Endodermal cell (in vitro differentiated cells): ENCODE results near the gene ANKS1B. TPM values are rescaled to one million over a fixed set of nuclear protein-coding genes. Genes with fewer than 3 reads are reported as not detected.

ENCODE experiments used
- DNase-seq: peaks from one replicate; pipeline ENCODE4 v3.0.0-alpha.2; 2017
- H3K27ac ChIP-seq: 2 replicates; pipeline ENCODE4 v1.5.1; 2013; ENCODE audit warnings: mild to moderate bottlenecking, low read depth, low read length, moderate library complexity
- H3K27me3 ChIP-seq: 2 replicates; pipeline ENCODE4 v1.6.1; 2013; ENCODE audit warnings: mild to moderate bottlenecking, low read length, moderate library complexity; ENCODE audit not compliant: insufficient read depth, control insufficient read depth, poor library complexity, severe bottlenecking
- H3K36me3 ChIP-seq: 2 replicates; pipeline ENCODE4 v1.7.0; 2013; ENCODE audit warnings: mild to moderate bottlenecking, low read length, moderate library complexity; ENCODE audit not compliant: control insufficient read depth, insufficient read depth
- H3K4me1 ChIP-seq: one replicate; pipeline ENCODE4 v1.7.0; 2013; ENCODE audit warnings: low read length; ENCODE audit not compliant: control insufficient read depth, insufficient read depth
- H3K4me3 ChIP-seq: 2 replicates; pipeline ENCODE4 v1.5.1; 2013; ENCODE audit warnings: mild to moderate bottlenecking, low read length, moderate library complexity
- H3K9ac ChIP-seq: 2 replicates; pipeline ENCODE4 v1.6.1; 2013; ENCODE audit warnings: mild to moderate bottlenecking, low read length, moderate library complexity; ENCODE audit not compliant: poor library complexity, severe bottlenecking; ENCODE audit errors: extremely low read depth
- H3K9me3 ChIP-seq: 2 replicates; pipeline ENCODE4 v1.6.1; 2013; ENCODE audit warnings: mild to moderate bottlenecking, low read length, moderate library complexity; ENCODE audit not compliant: control insufficient read depth
- H3K27ac Mint-ChIP-seq: 2 replicates; pipeline ENCODE4 v1.8.0; 2020; ENCODE audit warnings: mixed read lengths
- H3K27me3 Mint-ChIP-seq: 2 replicates; pipeline ENCODE4 v1.8.0; 2021; ENCODE audit warnings: mild to moderate bottlenecking, mixed read lengths; ENCODE audit not compliant: insufficient read depth
- H3K36me3 Mint-ChIP-seq: 2 replicates; pipeline ENCODE4 v1.8.0; 2020; ENCODE audit warnings: low read depth, mixed read lengths
- H3K4me1 Mint-ChIP-seq: 2 replicates; pipeline ENCODE4 v1.8.0; 2020; ENCODE audit warnings: mixed read lengths
- H3K4me3 Mint-ChIP-seq: 2 replicates; pipeline ENCODE4 v1.8.0; 2020; ENCODE audit warnings: mild to moderate bottlenecking, moderate library complexity, mixed read lengths
- H3K9me3 Mint-ChIP-seq: 2 replicates; pipeline ENCODE4 v1.8.0; 2020; ENCODE audit warnings: mild to moderate bottlenecking, mixed read lengths
- WGBS, 2 experiments: methylation state at CpG; one replicate each; pipeline versions ENCODE4 v1.1.5 to v1.1.7; 2013; ENCODE audit warnings: missing lambda C conversion rate in 2 of 2, mixed read lengths in 1 of 2; ENCODE audit not compliant: insufficient coverage in 1 of 2, insufficient read length in 1 of 2; 5-methylcytosine and 5-hydroxymethylcytosine counted together
- total RNA-seq, 2 donors: library from RNA; stranded (reverse); fragmentation: NEBNext Ultra II Directional in 1 of 2; extraction: Animal tissue kit (Norgen Biotek cat#: 25700) in 1 of 2; gene quantifications; 2 replicates in 1 of 2; 3 replicates in 1 of 2; pipeline ENCODE4 v1.2.1, GENCODE V29; 2021
- TF ChIP-seq, protein P1 (sequence below): fragments of 200-600 bp; sonication (generic); conservative IDR thresholded peaks from 2 replicates; pipeline ENCODE4 v1.5.0; 2021; ENCODE audit warnings: antibody characterized with exemption, mild to moderate bottlenecking

ANKS1B gene
- total RNA-seq, 2 donors from 2014 or later, result 28.5 to 65.8 TPM

DNA sequence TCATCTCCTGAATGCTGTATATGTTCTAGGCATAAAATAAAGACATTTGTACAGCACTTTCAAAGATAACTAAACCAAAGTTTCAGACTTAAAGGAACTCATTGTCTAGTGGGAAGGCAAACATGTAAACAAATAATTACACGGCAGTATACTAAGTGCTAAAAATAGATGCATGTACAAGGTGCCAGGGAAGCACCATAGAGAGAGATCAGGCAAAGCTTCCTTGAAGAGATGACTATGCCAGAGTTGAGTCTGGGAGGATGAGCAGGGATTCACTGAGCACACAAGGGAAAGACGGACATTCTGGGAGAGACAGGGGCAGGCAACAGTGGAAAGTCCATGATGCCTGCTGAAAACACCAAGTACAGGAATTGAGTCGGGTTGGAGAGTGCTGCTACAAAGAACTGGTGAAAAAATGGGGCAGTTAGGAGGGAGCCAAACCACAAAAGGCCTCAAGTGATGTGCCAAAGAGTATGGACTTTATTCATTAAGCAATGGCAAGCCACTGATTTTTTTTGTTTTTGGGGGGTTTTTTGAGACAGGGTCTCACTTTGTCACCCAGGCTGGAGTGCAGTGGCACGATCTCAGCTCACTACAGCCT is 26.8 kb downstream of the ANKS1B start:
- no peaks in the 10 kb centered on the region for H3K36me3 ChIP-seq
- H3K4me3 ChIP-seq, result no peak overlapping the region
- TF ChIP-seq, protein P1, sequence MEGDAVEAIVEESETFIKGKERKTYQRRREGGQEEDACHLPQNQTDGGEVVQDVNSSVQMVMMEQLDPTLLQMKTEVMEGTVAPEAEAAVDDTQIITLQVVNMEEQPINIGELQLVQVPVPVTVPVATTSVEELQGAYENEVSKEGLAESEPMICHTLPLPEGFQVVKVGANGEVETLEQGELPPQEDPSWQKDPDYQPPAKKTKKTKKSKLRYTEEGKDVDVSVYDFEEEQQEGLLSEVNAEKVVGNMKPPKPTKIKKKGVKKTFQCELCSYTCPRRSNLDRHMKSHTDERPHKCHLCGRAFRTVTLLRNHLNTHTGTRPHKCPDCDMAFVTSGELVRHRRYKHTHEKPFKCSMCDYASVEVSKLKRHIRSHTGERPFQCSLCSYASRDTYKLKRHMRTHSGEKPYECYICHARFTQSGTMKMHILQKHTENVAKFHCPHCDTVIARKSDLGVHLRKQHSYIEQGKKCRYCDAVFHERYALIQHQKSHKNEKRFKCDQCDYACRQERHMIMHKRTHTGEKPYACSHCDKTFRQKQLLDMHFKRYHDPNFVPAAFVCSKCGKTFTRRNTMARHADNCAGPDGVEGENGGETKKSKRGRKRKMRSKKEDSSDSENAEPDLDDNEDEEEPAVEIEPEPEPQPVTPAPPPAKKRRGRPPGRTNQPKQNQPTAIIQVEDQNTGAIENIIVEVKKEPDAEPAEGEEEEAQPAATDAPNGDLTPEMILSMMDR, result no peak
- H3K27ac Mint-ChIP-seq, result no peak overlapping the region
- no peaks in the 10 kb centered on the region for H3K27me3 ChIP-seq
- 75 to 79% methylated on average over 3 to 4 of the region's 4 CpGs for WGBS, 2 experiments
- no peak overlapping the region for H3K4me3 Mint-ChIP-seq
- no peak overlapping the region for H3K9ac ChIP-seq
- no peaks in the 10 kb centered on the region for H3K9me3 ChIP-seq
- H3K4me1 ChIP-seq, result peaks cover 5% of the 10 kb centered on the region
- peaks cover 8% of the 10 kb centered on the region for H3K4me1 Mint-ChIP-seq
- H3K36me3 Mint-ChIP-seq, result no peaks in the 10 kb centered on the region
- no peak for DNase-seq
- no peaks in the 10 kb centered on the region for H3K9me3 Mint-ChIP-seq
- H3K27me3 Mint-ChIP-seq, result no peaks in the 10 kb centered on the region
- no peak overlapping the region for H3K27ac ChIP-seq

DNA sequence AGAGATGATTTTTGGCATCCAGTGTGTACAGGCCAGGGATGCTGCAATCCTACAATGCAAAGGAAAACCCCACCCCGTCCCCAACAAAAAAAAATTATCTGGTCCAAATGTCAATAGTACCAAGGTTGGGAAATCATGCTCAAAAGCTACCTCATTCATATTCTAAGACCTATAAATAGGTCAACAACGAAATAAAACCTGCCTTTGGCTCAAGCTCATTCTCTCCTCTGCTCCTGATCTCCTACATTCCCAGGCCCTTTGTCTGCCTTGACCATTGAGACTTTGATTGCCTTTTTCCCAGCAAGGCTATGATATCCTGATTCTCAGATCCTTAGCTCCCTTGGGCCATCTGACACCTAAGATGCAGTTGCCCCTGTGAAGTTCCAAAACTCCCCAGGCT is 30.0 kb downstream of the ANKS1B start:
- WGBS, 2 experiments, result 80 to 85% methylated on average over 1 to 2 of the region's 2 CpGs

DNA sequence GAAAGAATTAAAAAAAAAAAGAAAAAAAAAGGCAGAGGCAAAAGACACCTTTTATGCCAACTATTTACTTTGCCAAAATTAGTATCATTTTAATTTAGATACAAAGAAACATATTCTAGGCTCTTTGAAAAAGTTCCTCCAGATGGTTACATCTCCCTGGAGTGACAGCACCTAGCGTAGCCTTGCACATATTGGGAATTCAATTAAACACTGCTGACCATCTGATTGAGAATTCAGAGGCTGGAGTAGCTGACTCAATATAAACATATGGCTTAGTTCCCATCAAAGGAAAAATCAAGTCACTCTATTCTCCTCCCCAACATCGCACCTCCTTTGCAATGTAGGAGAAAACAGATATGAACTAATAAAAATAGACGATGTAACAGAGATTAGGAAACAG is 36.4 kb downstream of the ANKS1B start:
- Mint-ChIP-seq H3K27ac (no peak overlapping the region), H3K36me3 (no peaks in the 10 kb centered on the region), H3K4me1 (peaks cover 5% of the 10 kb centered on the region), H3K4me3 (no peak overlapping the region), H3K27me3 (no peaks in the 10 kb centered on the region), H3K9me3 (no peaks in the 10 kb centered on the region)
- no peaks in the 10 kb centered on the region for H3K27me3 ChIP-seq
- H3K4me1 ChIP-seq, result no peaks in the 10 kb centered on the region
- H3K9ac ChIP-seq, result no peak overlapping the region
- TF ChIP-seq, protein P1, result no peak
- no peak for DNase-seq
- no peak overlapping the region for H3K27ac ChIP-seq
- 94 to 100% methylated on average over 2 to 3 of the region's 3 CpGs for WGBS, 2 experiments
- peaks cover 12% of the 10 kb centered on the region for H3K9me3 ChIP-seq
- no peak overlapping the region for H3K4me3 ChIP-seq
- H3K36me3 ChIP-seq, result peaks cover 5% of the 10 kb centered on the region

More for the DNA sequence above, 30.0 kb downstream of the ANKS1B start:
- Histone ChIP-seq H3K9ac (no peak overlapping the region), H3K9me3 (peaks cover 12% of the 10 kb centered on the region), H3K27me3 (no peaks in the 10 kb centered on the region), H3K4me1 (peaks cover 2% of the 10 kb centered on the region), H3K27ac (no peak overlapping the region), H3K4me3 (no peak overlapping the region), H3K36me3 (peaks cover 5% of the 10 kb centered on the region)
- no peak overlapping the region for H3K27ac Mint-ChIP-seq
- no peak for DNase-seq
- no peaks in the 10 kb centered on the region for H3K27me3 Mint-ChIP-seq
- peaks cover 10% of the 10 kb centered on the region for H3K4me1 Mint-ChIP-seq
- no peaks in the 10 kb centered on the region for H3K36me3 Mint-ChIP-seq
- TF ChIP-seq, protein P1, result no peak
- H3K4me3 Mint-ChIP-seq, result no peak overlapping the region
- no peaks in the 10 kb centered on the region for H3K9me3 Mint-ChIP-seq
